IMR-90 (cell line): ENCODE measurements around the gene OSBPL3. TPM values are rescaled to one million over a fixed set of nuclear protein-coding genes. Genes with fewer than 3 reads are reported as not detected.

ENCODE experiments used
- ATAC-seq: fragments of 200-7000 bp; cut with Tn5 transposase; 2 replicates; pipeline ENCODE4 v1.9.1; 2020; ENCODE audit warnings: low read depth, mild to moderate bottlenecking, moderate library complexity
- BruUV-seq: library from RNA; stranded (reverse); fragments of 400-500 nt; replicated peaks from 2 replicates; lab custom pipeline; 2021; lab: Mats Ljungman, UMichigan
- CTCF ChIA-PET: fragments of 300-600 bp; formaldehyde crosslinking; extraction: SDS; loops from one replicate; lab custom pipeline; 2021; ENCODE audit warnings: antibody characterized with exemption; lab: Yijun Ruan, JAX
- POLR2A ChIA-PET: fragments of 300-600 bp; sonication (Branson Sonifier 250); formaldehyde crosslinking; loops from one replicate; lab custom pipeline; 2022; ENCODE audit warnings: antibody characterized with exemption; ENCODE audit not compliant: unreplicated experiment; lab: Charles Lee
- DNase-seq: peaks from one replicate; pipeline ENCODE4 v3.0.0; 2013
- H2AFZ ChIP-seq: replicated peaks from 2 replicates; pipeline ENCODE3; 2013; ENCODE audit warnings: low read length, mild to moderate bottlenecking; ENCODE audit not compliant: poor library complexity
- H2AK5ac ChIP-seq: 2 replicates; pipeline ENCODE4 v1.6.1; 2013; ENCODE audit warnings: low read depth, low read length, inconsistent platforms
- H2AK9ac ChIP-seq: replicated peaks from 2 replicates; pipeline ENCODE3; 2013; ENCODE audit warnings: mild to moderate bottlenecking, low read depth, low read length, moderate library complexity; ENCODE audit not compliant: poor library complexity
- H2BK120ac ChIP-seq: 2 replicates; pipeline ENCODE4 v1.6.1; 2013; ENCODE audit warnings: low read depth, low read length, inconsistent platforms
- H2BK15ac ChIP-seq: 3 replicates; pipeline ENCODE4 v1.6.1; 2013; ENCODE audit warnings: low read depth, low read length, inconsistent platforms
- H2BK20ac ChIP-seq: 2 replicates; pipeline ENCODE4 v1.6.1; 2013; ENCODE audit warnings: low read depth, mild to moderate bottlenecking, inconsistent platforms, low read length, moderate library complexity
- H2BK5ac ChIP-seq: 2 replicates; pipeline ENCODE4 v1.6.1; 2013; ENCODE audit warnings: mild to moderate bottlenecking, low read depth, low read length, inconsistent platforms; ENCODE audit not compliant: poor library complexity, severe bottlenecking
- H3K14ac ChIP-seq: replicated peaks from 2 replicates; pipeline ENCODE4 v1.6.1; 2013; ENCODE audit warnings: low read depth, low read length, inconsistent platforms
- H3K18ac ChIP-seq: 2 replicates; pipeline ENCODE4 v1.6.1; 2013; ENCODE audit warnings: low read depth, low read length, control low read depth
- H3K23ac ChIP-seq: 2 replicates; pipeline ENCODE4 v1.6.1; 2013; ENCODE audit warnings: low read depth, low read length, inconsistent platforms
- H3K27ac ChIP-seq: 2 replicates; pipeline ENCODE4 v1.5.1; 2013; ENCODE audit warnings: mild to moderate bottlenecking, control low read depth, low read length; ENCODE audit not compliant: insufficient read depth
- H3K27me3 ChIP-seq: 2 replicates; pipeline ENCODE4 v1.6.1; 2013; ENCODE audit warnings: low read length; ENCODE audit not compliant: control insufficient read depth, insufficient read depth
- H3K36me3 ChIP-seq: 2 replicates; pipeline ENCODE4 v1.6.1; 2013; ENCODE audit warnings: low read length, mixed read lengths; ENCODE audit not compliant: control insufficient read depth, insufficient read depth
- H3K4ac ChIP-seq: 2 replicates; pipeline ENCODE4 v1.6.1; 2013; ENCODE audit warnings: low read depth, low read length, inconsistent platforms
- H3K4me1 ChIP-seq: 2 replicates; pipeline ENCODE4 v1.6.1; 2013; ENCODE audit warnings: low read length, mixed read lengths; ENCODE audit not compliant: control insufficient read depth, insufficient read depth
- H3K4me2 ChIP-seq: 2 replicates; pipeline ENCODE4 v1.6.1; 2013; ENCODE audit warnings: low read depth, mild to moderate bottlenecking, control low read depth, low read length, moderate library complexity
- H3K4me3 ChIP-seq: 2 replicates; pipeline ENCODE4 v1.5.1; 2013; ENCODE audit warnings: low read depth, mild to moderate bottlenecking, control low read depth, low read length, moderate library complexity; ENCODE audit not compliant: insufficient read depth
- H3K56ac ChIP-seq: 2 replicates; pipeline ENCODE4 v1.6.1; 2013; ENCODE audit warnings: low read length, inconsistent platforms; ENCODE audit not compliant: insufficient read depth; ENCODE audit errors: extremely low read depth
- H3K79me1 ChIP-seq, 2 experiments: 2 replicates each; pipeline ENCODE4 v1.6.1; 2013; ENCODE audit warnings: low read length in 2 of 2, inconsistent platforms in 1 of 2, low read depth in 1 of 2
- H3K9ac ChIP-seq: 2 replicates; pipeline ENCODE4 v1.6.1; 2013; ENCODE audit warnings: low read depth, low read length, control low read depth
- H3K9me1 ChIP-seq: 2 replicates; pipeline ENCODE4 v1.6.1; 2013; ENCODE audit warnings: low read length, inconsistent platforms; ENCODE audit not compliant: insufficient read depth
- H3K9me3 ChIP-seq: 2 replicates; pipeline ENCODE4 v1.6.1; 2013; ENCODE audit warnings: low read length; ENCODE audit not compliant: control insufficient read depth, insufficient read depth
- H4K20me1 ChIP-seq: 2 replicates; pipeline ENCODE4 v1.6.1; 2013; ENCODE audit warnings: low read length, inconsistent platforms; ENCODE audit not compliant: insufficient read depth
- H4K5ac ChIP-seq: 2 replicates; pipeline ENCODE4 v1.6.1; 2013; ENCODE audit warnings: mild to moderate bottlenecking, low read depth, low read length, control low read depth
- H4K8ac ChIP-seq, 2 experiments: 2 replicates each; pipeline ENCODE4 v1.6.1; 2013; ENCODE audit warnings: low read depth in 2 of 2, low read length in 2 of 2, control low read depth in 1 of 2, inconsistent platforms in 1 of 2
- H4K91ac ChIP-seq: 2 replicates; pipeline ENCODE4 v1.6.1; 2013; ENCODE audit warnings: low read depth, low read length, inconsistent platforms; ENCODE audit not compliant: insufficient read depth
- BHLHE40 ChIP-seq: fragments of 150-350 bp; IDR thresholded peaks from 2 replicates; pipeline ENCODE4 v1.6.1; 2016; ENCODE audit warnings: mild to moderate bottlenecking, low read depth, low read length
- CEBPB ChIP-seq: IDR thresholded peaks from 2 replicates; pipeline ENCODE4 v1.6.1; 2012; ENCODE audit warnings: low read depth, low read length, improper control_type of control experiment
- CTCF ChIP-seq: conservative IDR thresholded peaks from 2 replicates; pipeline ENCODE4 v1.5.1; 2012; ENCODE audit warnings: mild to moderate bottlenecking, low read depth, low read length, improper control_type of control experiment
- ELK1 ChIP-seq: fragments of 150-350 bp; IDR thresholded peaks from 2 replicates; pipeline ENCODE4 v1.6.1; 2016; ENCODE audit warnings: low read depth, mild to moderate bottlenecking, low read length, moderate library complexity, borderline replicate concordance
- FOS ChIP-seq: fragments of 150-350 bp; IDR thresholded peaks from 2 replicates; pipeline ENCODE4 v1.6.1; 2016; ENCODE audit warnings: low read depth, low read length
- MAFK ChIP-seq: IDR thresholded peaks from 2 replicates; pipeline ENCODE4 v1.6.1; 2012; ENCODE audit warnings: low read depth, low read length, improper control_type of control experiment
- MAZ ChIP-seq: IDR thresholded peaks from 2 replicates; pipeline ENCODE4 v1.6.1; 2012; ENCODE audit warnings: low read depth, mild to moderate bottlenecking, low read length, improper control_type of control experiment, moderate library complexity, borderline replicate concordance
- MXI1 ChIP-seq: IDR thresholded peaks from 2 replicates; pipeline ENCODE4 v1.6.1; 2012; ENCODE audit warnings: low read depth, mild to moderate bottlenecking, low read length, moderate library complexity, borderline replicate concordance
- RAD21 ChIP-seq: IDR thresholded peaks from 2 replicates; pipeline ENCODE4 v1.6.1; 2012; ENCODE audit warnings: low read length, improper control_type of control experiment
- RCOR1 ChIP-seq: IDR thresholded peaks from 2 replicates; pipeline ENCODE4 v1.6.1; 2012; ENCODE audit warnings: mild to moderate bottlenecking, low read length, improper control_type of control experiment; ENCODE audit not compliant: insufficient replicate concordance
- SMC3 ChIP-seq: fragments of 150-350 bp; IDR thresholded peaks from 2 replicates; pipeline ENCODE4 v1.6.1; 2016; ENCODE audit warnings: low read depth, mild to moderate bottlenecking, antibody characterized with exemption, low read length, moderate library complexity
- WGBS, 2 experiments: methylation state at CpG; one replicate each; pipeline versions ENCODE4 v1.1.5 to v1.1.7; 2013; ENCODE audit warnings: missing lambda C conversion rate in 2 of 2; ENCODE audit not compliant: insufficient read length in 1 of 2; ENCODE audit errors: extremely low coverage in 2 of 2; 5-methylcytosine and 5-hydroxymethylcytosine counted together
- dilution Hi-C: fragments of 300-500 bp; cut with HindIII; formaldehyde crosslinking; loops from one replicate; pipeline ENCODE4 v1.14.3; 2018; ENCODE audit warnings: low sequenced_read_pairs; ENCODE audit not compliant: unreplicated experiment
- in situ Hi-C: fragments of 300-500 bp; cut with MboI; formaldehyde crosslinking; loops from 3 replicates; pipeline ENCODE4 v1.14.3; 2019; ENCODE audit warnings: low sequenced_read_pairs, inconsistent platforms, mixed read lengths
- intact Hi-C: fragments of 100-400 bp; cut with micrococcal nuclease; formaldehyde crosslinking; loops from 2 replicates; pipeline ENCODE4 v1.10.0; 2022
- polyA plus RNA-seq, 3 experiments: library from polyadenylated mRNA; depleted of rRNA; stranded (reverse); fragments of >200 nt; gene quantifications; 2 replicates each; pipeline ENCODE4 v1.2.3, GENCODE V29; 2012; ENCODE audit warnings: low replicate concordance in 1 of 3
- total RNA-seq: library from RNA; depleted of rRNA; stranded (reverse); fragments of >200 nt; gene quantifications from 2 replicates; pipeline ENCODE4 v1.2.3, GENCODE V29; 2012
- TF ChIP-seq, protein P1 (sequence below): fragments of 150-350 bp; IDR thresholded peaks from 2 replicates; pipeline ENCODE4 v1.6.1; 2017; ENCODE audit warnings: mild to moderate bottlenecking, antibody characterized with exemption, low read length, low read depth

OSBPL3 gene
- total and polyA plus RNA-seq, 2 of the 4 experiments (the other 2 are of a cell fraction): 18.0 to 29.9 TPM

- no CpG with 5 or more reads among the region's 1 CpG for WGBS, 2 experiments
- peaks cover 11% of the 10 kb centered on the region for H3K9me1 ChIP-seq
- in situ Hi-C loops (no loop called here), intact Hi-C loops (no loop called here), dilution Hi-C loops (no loop called here)
- no peak for ATAC-seq
- H3K4me1 ChIP-seq: peaks cover 7% of the 10 kb centered on the region
- no peak overlapping the region for H2BK15ac ChIP-seq
- H2BK5ac ChIP-seq: no peak overlapping the region
- no peak overlapping the region for H2AFZ ChIP-seq
- no peak overlapping the region for H4K91ac ChIP-seq
- no peak overlapping the region for H3K56ac ChIP-seq
- ChIA-PET POLR2A (no interaction called here), CTCF (no interaction called here)
- H2BK20ac ChIP-seq: no peak overlapping the region
- no peak overlapping the region for H3K4ac ChIP-seq
- peaks cover 45 to 54% of the 10 kb centered on the region in 2 experiments for H3K79me1 ChIP-seq
- no peak overlapping the region for H4K8ac ChIP-seq
- peak overlapping the region; percentile 63; the same call in 1 of the 2 replicates for H4K5ac ChIP-seq
- DNase-seq: no peak
- TF ChIP-seq RAD21 (no peak), MAFK (no peak), SMC3 (no peak), MAZ (no peak), ELK1 (no peak), BHLHE40 (no peak), CTCF (no peak), FOS (no peak), MXI1 (no peak), RCOR1 (no peak), CEBPB (no peak)
- TF ChIP-seq, protein P1, sequence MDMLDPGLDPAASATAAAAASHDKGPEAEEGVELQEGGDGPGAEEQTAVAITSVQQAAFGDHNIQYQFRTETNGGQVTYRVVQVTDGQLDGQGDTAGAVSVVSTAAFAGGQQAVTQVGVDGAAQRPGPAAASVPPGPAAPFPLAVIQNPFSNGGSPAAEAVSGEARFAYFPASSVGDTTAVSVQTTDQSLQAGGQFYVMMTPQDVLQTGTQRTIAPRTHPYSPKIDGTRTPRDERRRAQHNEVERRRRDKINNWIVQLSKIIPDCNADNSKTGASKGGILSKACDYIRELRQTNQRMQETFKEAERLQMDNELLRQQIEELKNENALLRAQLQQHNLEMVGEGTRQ: no peak
- H3K9me3 ChIP-seq: no peaks in the 10 kb centered on the region
- H3K4me3 ChIP-seq: no peak overlapping the region
- H3K4me2 ChIP-seq: no peak overlapping the region
- no peaks in the 10 kb centered on the region for H3K27me3 ChIP-seq
- H3K36me3 ChIP-seq: no peaks in the 10 kb centered on the region
- H2AK9ac ChIP-seq: no peak overlapping the region
- peaks cover 10% of the 10 kb centered on the region; the same call in 1 of the 2 replicates for H4K20me1 ChIP-seq
- no peak overlapping the region for H2AK5ac ChIP-seq
- no peak overlapping the region for H3K27ac ChIP-seq
- H3K18ac ChIP-seq: no peak overlapping the region
- no peak overlapping the region for H3K14ac ChIP-seq
- no peak overlapping the region for H3K23ac ChIP-seq
- H3K9ac ChIP-seq: no peak overlapping the region
- BruUV-seq: no TSS peak
- H2BK120ac ChIP-seq: no peak overlapping the region
Observed at GRCh38 chr7:24939416-24939815, 40.6 kb downstream of the OSBPL3 start.
